Endothelial cell of umbilical vein (primary cell): Measurements from ENCODE around the gene SLC9A2. TPM values are rescaled to one million over a fixed set of nuclear protein-coding genes. Genes with fewer than 3 reads are reported as not detected.

Experiments used
- BruUV-seq: library from RNA; stranded (reverse); fragments of 400-500 nt; replicated peaks from 2 replicates; lab custom pipeline; 2021; lab: Mats Ljungman, UMichigan
- CTCF ChIA-PET: fragments of 300-600, 350-600 bp; sonication (Branson Sonifier 250); formaldehyde crosslinking; loops from one replicate; lab custom pipeline; 2021; ENCODE audit warnings: antibody characterized with exemption, inconsistent platforms; lab: Charles Lee
- POLR2A ChIA-PET: fragments of 300-600, 350-600 bp; sonication (Branson Sonifier 250); formaldehyde crosslinking; loops from one replicate; lab custom pipeline; 2021; ENCODE audit warnings: antibody characterized with exemption, inconsistent platforms; lab: Charles Lee
- DNase-seq: peaks from one replicate; pipeline ENCODE4 v3.0.0-alpha.2; 2011; ENCODE audit warnings: low read depth, low spot score
- FAIRE-seq: peaks from 2 replicates; lab custom pipeline; 2011; peaks lifted over from hg19 to GRCh38; lab: Jason Lieb, UNC
- H2AFZ ChIP-seq: 2 replicates; pipeline ENCODE4 v1.6.0; 2012; ENCODE audit warnings: low read depth, low read length, control low read depth, inconsistent platforms
- H3K27ac ChIP-seq: 2 replicates; pipeline ENCODE4 v1.5.1; 2011; ENCODE audit warnings: low read depth, mild to moderate bottlenecking, control low read depth, low read length, moderate library complexity; ENCODE audit not compliant: insufficient read depth
- H3K27me3 ChIP-seq, 2 experiments: 2 replicates each; pipeline versions ENCODE4 v1.6.0 to v1.6.1; 2011; ENCODE audit warnings: low read length in 2 of 2, mixed read lengths in 1 of 2; ENCODE audit not compliant: control insufficient read depth in 2 of 2, insufficient read depth in 2 of 2
- H3K36me3 ChIP-seq, 2 experiments: 2 replicates in 1 of 2; 3 replicates in 1 of 2; pipeline ENCODE4 v1.5.1; 2011; ENCODE audit warnings: low read length in 2 of 2, mild to moderate bottlenecking in 1 of 2, moderate library complexity in 1 of 2; ENCODE audit not compliant: control insufficient read depth in 2 of 2, insufficient read depth in 2 of 2; ENCODE audit errors: extremely low read depth in 1 of 2
- H3K4me1 ChIP-seq: 3 replicates; pipeline ENCODE4 v1.5.1; 2011; ENCODE audit warnings: mild to moderate bottlenecking, low read length; ENCODE audit not compliant: control insufficient read depth, insufficient read depth; ENCODE audit errors: extremely low read depth
- H3K4me2 ChIP-seq: 2 replicates; pipeline ENCODE4 v1.6.1; 2011; ENCODE audit warnings: low read length, control low read depth, mixed read lengths; ENCODE audit not compliant: insufficient read depth
- H3K4me3 ChIP-seq, 3 experiments: fragments of 200-600 bp in 1 of 3; sonication (generic), shearing (Covaris generic) in 1 of 3; replicated peaks in 1 of 3; 2 replicates each; pipeline ENCODE4 v1.5.1; 2011 to 2016; ENCODE audit warnings: control low read depth in 3 of 3, low read length in 3 of 3, mild to moderate bottlenecking in 2 of 3, inconsistent platforms in 1 of 3, low read depth in 1 of 3, moderate library complexity in 1 of 3; ENCODE audit not compliant: insufficient read depth in 1 of 3
- H3K79me2 ChIP-seq: 2 replicates; pipeline ENCODE4 v1.6.0; 2012; ENCODE audit warnings: low read length, inconsistent platforms; ENCODE audit not compliant: control insufficient read depth, insufficient read depth
- H3K9ac ChIP-seq: replicated peaks from 2 replicates; pipeline ENCODE3; 2011; ENCODE audit warnings: low read length, control low read depth; ENCODE audit not compliant: insufficient read depth; ENCODE audit errors: extremely low read depth
- H3K9me1 ChIP-seq: replicated peaks from 3 replicates; pipeline ENCODE4 v1.6.0; 2011; ENCODE audit warnings: mild to moderate bottlenecking, low read length; ENCODE audit not compliant: control insufficient read depth, insufficient read depth; ENCODE audit errors: extremely low read depth
- H3K9me3 ChIP-seq: replicated peaks from 2 replicates; pipeline ENCODE4 v1.5.1; 2012; ENCODE audit warnings: low read length, inconsistent platforms; ENCODE audit not compliant: control insufficient read depth, insufficient read depth
- H4K20me1 ChIP-seq: replicated peaks from 2 replicates; pipeline ENCODE3; 2011; ENCODE audit warnings: mild to moderate bottlenecking, low read length; ENCODE audit not compliant: control insufficient read depth, insufficient read depth; ENCODE audit errors: extremely low read depth
- EZH2 ChIP-seq: IDR thresholded peaks from 2 replicates; pipeline ENCODE4 v1.6.1; 2012; ENCODE audit warnings: borderline replicate concordance, low read depth, mild to moderate bottlenecking, moderate library complexity, low read length, inconsistent platforms; ENCODE audit not compliant: severe bottlenecking
- FOS ChIP-seq: IDR thresholded peaks from 2 replicates; pipeline ENCODE4 v1.6.1; 2011; ENCODE audit warnings: mild to moderate bottlenecking, low read length, moderate library complexity, borderline replicate concordance; ENCODE audit not compliant: insufficient read depth
- GATA2 ChIP-seq: IDR thresholded peaks from 2 replicates; pipeline ENCODE4 v1.7.0; 2011; ENCODE audit warnings: low read depth, mild to moderate bottlenecking, moderate library complexity, mixed read lengths, low read length; ENCODE audit not compliant: insufficient read length, insufficient read depth
- JUN ChIP-seq: IDR thresholded peaks from 2 replicates; pipeline ENCODE4 v1.6.1; 2011; ENCODE audit warnings: borderline replicate concordance, low read depth; ENCODE audit not compliant: insufficient read length, insufficient read depth
- MYC ChIP-seq: IDR thresholded peaks from one replicate; pipeline ENCODE4 v1.6.1; 2011; ENCODE audit warnings: mild to moderate bottlenecking, low read depth, low read length
- POLR2A ChIP-seq: IDR thresholded peaks from 2 replicates; pipeline ENCODE4 v1.6.1; 2012; ENCODE audit warnings: low read depth, mild to moderate bottlenecking, control low read depth, low read length
- POLR2AphosphoS5 ChIP-seq: IDR thresholded peaks from 2 replicates; pipeline ENCODE4 v1.6.1; 2012; ENCODE audit warnings: low read depth, mild to moderate bottlenecking, control low read depth, low read length, moderate library complexity; ENCODE audit not compliant: insufficient read depth
- dilution Hi-C: fragments of 300-500 bp; cut with MboI; formaldehyde crosslinking; loops from one replicate; pipeline ENCODE4 v1.15.0; 2019; ENCODE audit warnings: low sequenced_read_pairs; ENCODE audit not compliant: extremely low pct_ligation_motif_present
- intact Hi-C: fragments of 100-400 bp; cut with micrococcal nuclease; formaldehyde crosslinking; loops from one replicate; pipeline ENCODE4 v1.10.0; 2022
- polyA plus RNA-seq, 4 experiments: library from polyadenylated mRNA; depleted of rRNA in 3 of 4; stranded (reverse) in 3 of 4; unstranded in 1 of 4; fragments of >200 nt; gene quantifications; 2 replicates each; pipeline versions ENCODE4 v1.2.1 to v1.2.3, GENCODE V29; 2011 to 2012; ENCODE audit warnings: missing spikeins in 1 of 4
- total RNA-seq: library from RNA; stranded (reverse); gene quantifications from 2 replicates; pipeline ENCODE4 v1.2.3, GENCODE V29; 2021
- TF ChIP-seq, protein P1 (sequence below): IDR thresholded peaks from 2 replicates; pipeline ENCODE4 v1.6.1; 2011; ENCODE audit not compliant: insufficient read depth, insufficient read length
- TF ChIP-seq, protein P2 (sequence below), 2 donors: IDR thresholded peaks; 1 replicate in 1 of 2; 2 replicates in 1 of 2; pipeline ENCODE4 v1.5.1; 2011; ENCODE audit warnings: low read length in 2 of 2, mild to moderate bottlenecking in 2 of 2, moderate library complexity in 2 of 2, control low read depth in 1 of 2, inconsistent platforms in 1 of 2, low read depth in 1 of 2; ENCODE audit not compliant: insufficient read depth in 1 of 2; ENCODE audit errors: extremely low read depth in 1 of 2

The SLC9A2 gene
- total and polyA plus RNA-seq, 2 donors (not counting 3 experiments of a cell fraction or from before 2014, with no cell fraction given) = 0.03 TPM; not detected in 1

DNA sequence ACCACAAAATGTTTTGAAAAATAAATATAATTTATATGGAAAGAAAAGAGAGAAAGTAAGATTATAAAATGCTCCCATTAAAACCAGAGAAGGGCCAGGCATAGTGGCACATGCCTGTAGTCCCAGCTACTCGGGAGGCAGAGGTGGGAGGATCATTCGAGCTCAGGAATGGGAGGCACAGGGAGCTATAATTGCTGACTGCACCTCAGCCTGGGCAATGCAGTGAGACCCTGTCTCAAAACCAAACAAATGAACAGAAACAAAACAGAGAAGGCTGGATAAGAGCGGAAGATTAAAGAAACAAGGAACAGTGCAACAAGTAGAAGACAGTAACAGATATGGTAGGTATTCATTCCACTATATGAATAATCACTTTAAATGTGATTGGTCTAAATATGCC, 123.9 kb downstream of the SLC9A2 start:
- intact Hi-C loops = no loop called here
- FAIRE-seq (no peak), DNase-seq (no peak)
- no TSS peak for BruUV-seq
- Histone ChIP-seq H3K4me1 (no peaks in the 10 kb centered on the region), H3K9me1 (no peaks in the 10 kb centered on the region), H3K27ac (no peak overlapping the region), H3K36me3 (no peaks in the 10 kb centered on the region), H3K79me2 (no peaks in the 10 kb centered on the region), H3K27me3 (no peaks in the 10 kb centered on the region), H4K20me1 (no peaks in the 10 kb centered on the region), H2AFZ (no peak overlapping the region), H3K9me3 (no peaks in the 10 kb centered on the region), H3K4me2 (no peak overlapping the region), H3K4me3 (no peak overlapping the region), H3K9ac (no peak overlapping the region)
- dilution Hi-C loops = no loop called here
- ChIA-PET POLR2A (no interaction called here), CTCF (interaction anchor here (1.8 to 4.2 kb wide), 2 partner anchors 10 kb away, joined by 3 to 33 read pairs; no protein-coding TSS in a partner anchor)
- TF ChIP-seq POLR2AphosphoS5 (no peak), JUN (no peak), MYC (no peak), GATA2 (no peak), POLR2A (no peak), EZH2 (no peak), FOS (no peak)
- TF ChIP-seq, protein P1, sequence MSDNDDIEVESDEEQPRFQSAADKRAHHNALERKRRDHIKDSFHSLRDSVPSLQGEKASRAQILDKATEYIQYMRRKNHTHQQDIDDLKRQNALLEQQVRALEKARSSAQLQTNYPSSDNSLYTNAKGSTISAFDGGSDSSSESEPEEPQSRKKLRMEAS = no peak
- TF ChIP-seq, protein P2, sequence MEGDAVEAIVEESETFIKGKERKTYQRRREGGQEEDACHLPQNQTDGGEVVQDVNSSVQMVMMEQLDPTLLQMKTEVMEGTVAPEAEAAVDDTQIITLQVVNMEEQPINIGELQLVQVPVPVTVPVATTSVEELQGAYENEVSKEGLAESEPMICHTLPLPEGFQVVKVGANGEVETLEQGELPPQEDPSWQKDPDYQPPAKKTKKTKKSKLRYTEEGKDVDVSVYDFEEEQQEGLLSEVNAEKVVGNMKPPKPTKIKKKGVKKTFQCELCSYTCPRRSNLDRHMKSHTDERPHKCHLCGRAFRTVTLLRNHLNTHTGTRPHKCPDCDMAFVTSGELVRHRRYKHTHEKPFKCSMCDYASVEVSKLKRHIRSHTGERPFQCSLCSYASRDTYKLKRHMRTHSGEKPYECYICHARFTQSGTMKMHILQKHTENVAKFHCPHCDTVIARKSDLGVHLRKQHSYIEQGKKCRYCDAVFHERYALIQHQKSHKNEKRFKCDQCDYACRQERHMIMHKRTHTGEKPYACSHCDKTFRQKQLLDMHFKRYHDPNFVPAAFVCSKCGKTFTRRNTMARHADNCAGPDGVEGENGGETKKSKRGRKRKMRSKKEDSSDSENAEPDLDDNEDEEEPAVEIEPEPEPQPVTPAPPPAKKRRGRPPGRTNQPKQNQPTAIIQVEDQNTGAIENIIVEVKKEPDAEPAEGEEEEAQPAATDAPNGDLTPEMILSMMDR (IDR thresholded peaks at IDR 0.05; ENCODE audit: extremely low read depth in 1 of 2, insufficient read depth in 1 of 2, low read depth in 1 of 2, low read length in 2 of 2) = no peak
